Erythroblast (primary cell): ENCODE measurements around the gene SMARCAD1.

Experiments used
- DNase-seq, 2 experiments: peaks; one replicate each; lab custom pipeline; 2025; lab: John Stamatoyannopoulos, UW
- GATA1 ChIP-seq: IDR thresholded peaks from 2 replicates; pipeline ENCODE4 v1.6.1; 2011; ENCODE audit warnings: low read depth, mild to moderate bottlenecking, control low read depth, low read length, moderate library complexity
- POLR2A ChIP-seq: IDR thresholded peaks from 2 replicates; pipeline ENCODE4 v1.6.1; 2011; ENCODE audit warnings: mild to moderate bottlenecking, low read length

The SMARCAD1 gene

GRCh38 chr4:94251094-94251493, 43.4 kb downstream of the SMARCAD1 start:
- no peak for DNase-seq
- TF ChIP-seq POLR2A, result no peak
- no peak for TF ChIP-seq GATA1

- DNase-seq, result peak; percentile 18
- no peak for TF ChIP-seq GATA1
- no peak for TF ChIP-seq POLR2A
Measured at GRCh38 chr4:94253036-94253435, 45.4 kb downstream of the SMARCAD1 start.

GRCh38 chr4:94256144-94256783, 48.6 kb downstream of the SMARCAD1 start:
- no peak for DNase-seq
- no peak for TF ChIP-seq POLR2A
- no peak for TF ChIP-seq GATA1

GRCh38 chr4:94256828-94257227, 49.2 kb downstream of the SMARCAD1 start:
- no peak for TF ChIP-seq POLR2A
- TF ChIP-seq GATA1, result no peak
- DNase-seq, result peak; percentile 8 to 45

- TF ChIP-seq GATA1, result no peak
- no peak for TF ChIP-seq POLR2A
- no peak for DNase-seq
Measured at GRCh38 chr4:94262163-94263016, 54.7 kb downstream of the SMARCAD1 start.

- DNase-seq, result no peak
- TF ChIP-seq POLR2A (no peak), GATA1 (no peak)
Measured at GRCh38 chr4:94267037-94267436, 59.4 kb downstream of the SMARCAD1 start.

- TF ChIP-seq POLR2A (no peak), GATA1 (no peak)
- no peak for DNase-seq
Measured at GRCh38 chr4:94271248-94271647, 63.6 kb downstream of the SMARCAD1 start.

GRCh38 chr4:94274912-94275311, 67.2 kb downstream of the SMARCAD1 start:
- no peak for TF ChIP-seq POLR2A
- no peak for TF ChIP-seq GATA1
- DNase-seq, result no peak

GRCh38 chr4:94276204-94276603, 68.5 kb downstream of the SMARCAD1 start:
- DNase-seq, result no peak
- TF ChIP-seq GATA1, result no peak
- TF ChIP-seq POLR2A, result no peak

GRCh38 chr4:94277534-94277933, 69.9 kb downstream of the SMARCAD1 start:
- DNase-seq, result no peak
- TF ChIP-seq GATA1 (no peak), POLR2A (no peak)

- peak; percentile 49 to 79 for DNase-seq
- TF ChIP-seq GATA1, result no peak
- TF ChIP-seq POLR2A, result no peak
Measured at GRCh38 chr4:94278781-94279180, 71.1 kb downstream of the SMARCAD1 start.

GRCh38 chr4:94284889-94285288, 77.2 kb downstream of the SMARCAD1 start:
- DNase-seq, result no peak
- TF ChIP-seq GATA1, result no peak
- TF ChIP-seq POLR2A, result no peak

GRCh38 chr4:94285666-94286065, 78.0 kb downstream of the SMARCAD1 start:
- DNase-seq, result no peak
- TF ChIP-seq GATA1 (no peak), POLR2A (no peak)

GRCh38 chr4:94290245-94290644, 82.6 kb downstream of the SMARCAD1 start:
- no peak for DNase-seq
- TF ChIP-seq GATA1, result no peak
- no peak for TF ChIP-seq POLR2A

- peak in 1 of 2 experiments; percentile 6 for DNase-seq
Measured at GRCh38 chr4:94293981-94294380, 86.3 kb downstream of the SMARCAD1 start.

- peak in 1 of 2 experiments; percentile 2 for DNase-seq
Measured at GRCh38 chr4:94295473-94295872, 87.8 kb downstream of the SMARCAD1 start.
